ENCODE results near the gene ALX4. TPM values are rescaled to one million over a fixed set of nuclear protein-coding genes. Genes with fewer than 3 reads are reported as not detected.

ALX4 gene
- total RNA-seq, 1 donor from 2014 or later, result not detected

- Mint-ChIP-seq H3K27me3 (peaks cover 5% of the 10 kb centered on the region), H3K27ac (no peak overlapping the region), H3K9me3 (ENCODE audit: low read depth) (peaks cover 6% of the 10 kb centered on the region), H3K4me1 (ENCODE audit: low read depth) (peaks cover 4% of the 10 kb centered on the region), H3K36me3 (ENCODE audit: insufficient read depth) (no peaks in the 10 kb centered on the region), H3K4me3 (ENCODE audit: low read depth) (no peak overlapping the region)
- no peak for DNase-seq (ENCODE audit: low spot score, unreplicated experiment)
- no peak for TF ChIP-seq CTCF (IDR thresholded peaks at IDR 0.05; ENCODE audit: unreplicated experiment)
Measured at GRCh38 chr11:44258190-44258489, 51.8 kb downstream of the ALX4 start.

GRCh38 chr11:44257338-44258189, 52.4 kb downstream of the ALX4 start:
- no peak overlapping the region for H3K4me3 Mint-ChIP-seq (ENCODE audit: low read depth)
- TF ChIP-seq CTCF (IDR thresholded peaks at IDR 0.05; ENCODE audit: unreplicated experiment), result no peak
- H3K9me3 Mint-ChIP-seq (ENCODE audit: low read depth), result peaks cover 12% of the 10 kb centered on the region
- H3K27me3 Mint-ChIP-seq, result peaks cover 2% of the 10 kb centered on the region
- H3K4me1 Mint-ChIP-seq (ENCODE audit: low read depth), result peaks cover 4% of the 10 kb centered on the region
- no peak overlapping the region for H3K27ac Mint-ChIP-seq
- no peak for DNase-seq (ENCODE audit: low spot score, unreplicated experiment)
- peaks cover 4% of the 10 kb centered on the region for H3K36me3 Mint-ChIP-seq (ENCODE audit: insufficient read depth)

- H3K9me3 Mint-ChIP-seq (ENCODE audit: low read depth), result peaks cover 20% of the 10 kb centered on the region
- DNase-seq (ENCODE audit: low spot score, unreplicated experiment), result no peak
- H3K4me1 Mint-ChIP-seq (ENCODE audit: low read depth), result peaks cover 4% of the 10 kb centered on the region
- H3K36me3 Mint-ChIP-seq (ENCODE audit: insufficient read depth), result peaks cover 9% of the 10 kb centered on the region
- no peak overlapping the region for H3K27ac Mint-ChIP-seq
- no peak overlapping the region for H3K4me3 Mint-ChIP-seq (ENCODE audit: low read depth)
- TF ChIP-seq CTCF (IDR thresholded peaks at IDR 0.05; ENCODE audit: unreplicated experiment), result no peak
- no peaks in the 10 kb centered on the region for H3K27me3 Mint-ChIP-seq
Measured at GRCh38 chr11:44256673-44257291, 53.2 kb downstream of the ALX4 start.

GRCh38 chr11:44255406-44256071, 54.4 kb downstream of the ALX4 start:
- Mint-ChIP-seq H3K27me3 (no peaks in the 10 kb centered on the region), H3K4me3 (ENCODE audit: low read depth) (no peak overlapping the region), H3K36me3 (ENCODE audit: insufficient read depth) (peaks cover 17% of the 10 kb centered on the region), H3K4me1 (ENCODE audit: low read depth) (peaks cover 4% of the 10 kb centered on the region), H3K9me3 (ENCODE audit: low read depth) (peaks cover 23% of the 10 kb centered on the region), H3K27ac (no peak overlapping the region)
- no peak for TF ChIP-seq CTCF (IDR thresholded peaks at IDR 0.05; ENCODE audit: unreplicated experiment)
- DNase-seq (ENCODE audit: low spot score, unreplicated experiment), result no peak

- TF ChIP-seq CTCF (IDR thresholded peaks at IDR 0.05; ENCODE audit: unreplicated experiment), result no peak
- H3K4me3 Mint-ChIP-seq (ENCODE audit: low read depth), result no peak overlapping the region
- H3K27ac Mint-ChIP-seq, result no peak overlapping the region
- peaks cover 23% of the 10 kb centered on the region for H3K9me3 Mint-ChIP-seq (ENCODE audit: low read depth)
- no peaks in the 10 kb centered on the region for H3K27me3 Mint-ChIP-seq
- no peak for DNase-seq (ENCODE audit: low spot score, unreplicated experiment)
- peaks cover 24% of the 10 kb centered on the region for H3K36me3 Mint-ChIP-seq (ENCODE audit: insufficient read depth)
- H3K4me1 Mint-ChIP-seq (ENCODE audit: low read depth), result peaks cover 4% of the 10 kb centered on the region
Measured at GRCh38 chr11:44252999-44253602, 56.8 kb downstream of the ALX4 start.
